Uterus (tissue), 4 donors: Measurements from ENCODE around the gene BAZ1A. TPM values are rescaled to one million over a fixed set of nuclear protein-coding genes. Genes with fewer than 3 reads are reported as not detected.

ENCODE experiments used
- DNase-seq, 2 donors: peaks; one replicate each; pipeline ENCODE4 v3.0.0-alpha.2; 2019 to 2020
- H3K27ac ChIP-seq, 2 donors: fragments of 200-600 bp; sonication (generic); 1 replicate in 1 of 2; 2 replicates in 1 of 2; pipeline ENCODE4 v1.5.1; 2016 to 2018
- H3K27me3 ChIP-seq, 2 donors: fragments of 200-600 bp; sonication (generic); one replicate each; pipeline ENCODE4 v1.5.1; 2018 to 2019; ENCODE audit warnings: control low read depth in 1 of 2
- H3K36me3 ChIP-seq, 2 donors: fragments of 200-600 bp; sonication (generic); one replicate each; pipeline ENCODE4 v1.5.1; 2019; ENCODE audit warnings: control low read depth in 1 of 2
- H3K4me1 ChIP-seq, 2 donors: fragments of 200-600 bp; sonication (generic); one replicate each; pipeline ENCODE4 v1.5.1; 2018 to 2019; ENCODE audit warnings: control low read depth in 1 of 2
- H3K4me3 ChIP-seq, 2 donors: fragments of 200-600 bp; sonication (generic); 1 replicate in 1 of 2; 2 replicates in 1 of 2; pipeline ENCODE4 v1.5.1; 2018 to 2019; ENCODE audit warnings: mild to moderate bottlenecking in 1 of 2
- H3K9me3 ChIP-seq, 2 donors: fragments of 200-600 bp; sonication (generic); one replicate each; pipeline ENCODE4 v1.5.1; 2019; ENCODE audit warnings: control low read depth in 1 of 2
- POLR2A ChIP-seq, 2 donors: fragments of 450-650 bp; IDR thresholded peaks; one replicate each; pipeline ENCODE4 v1.6.1; 2016; ENCODE audit warnings: antibody characterized with exemption in 2 of 2, mild to moderate bottlenecking in 1 of 2, moderate library complexity in 1 of 2
- intact Hi-C: fragments of 100-400 bp; cut with DNase I; formaldehyde crosslinking; loops from one replicate; pipeline ENCODE4 v1.15.1; 2023; ENCODE audit warnings: low total_unique reads
- total RNA-seq, 4 donors: library from RNA; depleted of rRNA in 3 of 4; stranded (reverse); fragments of >200 nt in 3 of 4; gene quantifications; one replicate each; pipeline versions ENCODE4 v1.1.0 to v1.2.4, GENCODE V29; 2014 to 2023
- TF ChIP-seq, protein P1 (sequence below), 4 experiments: fragments of 200-600 bp in 2 of 4; fragments of 450-650 bp in 2 of 4; sonication (generic) in 2 of 4; IDR thresholded peaks; one replicate each; pipeline ENCODE4 v1.5.1; 2016 to 2019; ENCODE audit warnings: antibody characterized with exemption in 4 of 4, mild to moderate bottlenecking in 2 of 4, moderate library complexity in 1 of 4
- donor health status: DM: yes; HTN: yes; CAD: no.

BAZ1A gene
- total RNA-seq, 4 donors from 2014 or later, result 11.8 to 42.0 (median 27.3) TPM

DNA sequence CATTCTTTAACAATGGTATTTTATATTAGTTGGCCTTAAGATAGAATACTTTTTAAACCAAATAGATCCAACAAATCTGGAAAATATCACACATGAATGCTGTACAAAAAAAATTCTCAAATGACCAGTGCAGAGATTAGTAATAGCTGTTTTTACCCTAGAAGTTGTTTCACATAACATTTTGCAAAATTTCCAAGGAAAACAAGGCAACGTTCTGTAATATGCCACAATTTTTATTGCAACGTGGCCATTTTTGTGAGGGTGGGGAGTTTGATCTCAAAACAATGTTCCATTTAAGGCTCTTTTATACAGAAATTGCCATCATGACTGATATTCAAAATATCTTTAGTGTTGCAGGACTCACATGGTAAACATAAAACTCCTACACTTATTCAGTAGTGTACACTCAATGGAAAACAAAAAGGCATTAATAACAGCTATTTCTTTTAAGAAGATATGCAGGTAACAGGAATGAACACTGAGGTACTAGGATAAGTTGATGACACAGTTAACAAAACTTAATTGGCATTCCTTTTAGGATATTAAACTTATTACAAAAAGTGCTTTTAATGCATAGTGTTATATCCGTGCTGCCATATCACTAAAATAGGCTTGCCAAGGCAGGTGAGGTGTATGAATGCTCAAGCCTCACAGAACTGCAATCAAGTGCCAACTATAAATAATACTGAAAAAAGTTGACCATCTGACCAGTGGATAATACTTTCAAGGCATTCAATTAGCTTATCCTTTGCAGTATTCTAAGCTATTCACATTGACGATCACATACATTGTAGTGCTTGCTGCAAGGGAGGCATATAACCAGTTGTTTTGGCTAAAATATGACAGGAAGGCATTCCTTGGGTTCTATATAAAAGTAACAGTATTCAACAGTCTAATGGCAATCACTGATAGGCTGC, 163.1 kb downstream of the BAZ1A start:
- H3K4me1 ChIP-seq, result no peaks in the 10 kb centered on the region
- intact Hi-C loops, result loop anchor here (5.0 kb wide), 1 partner anchor 160 kb away; no protein-coding TSS in a partner anchor
- H3K4me3 ChIP-seq, result no peak overlapping the region
- no peaks in the 10 kb centered on the region for H3K36me3 ChIP-seq
- no peaks in the 10 kb centered on the region for H3K9me3 ChIP-seq
- peak overlapping the region; percentile 98 to 100 for H3K27ac ChIP-seq
- no peaks in the 10 kb centered on the region for H3K27me3 ChIP-seq
- DNase-seq, result no peak
- TF ChIP-seq POLR2A (IDR thresholded peaks at IDR 0.05), result no peak
- TF ChIP-seq, protein P1, sequence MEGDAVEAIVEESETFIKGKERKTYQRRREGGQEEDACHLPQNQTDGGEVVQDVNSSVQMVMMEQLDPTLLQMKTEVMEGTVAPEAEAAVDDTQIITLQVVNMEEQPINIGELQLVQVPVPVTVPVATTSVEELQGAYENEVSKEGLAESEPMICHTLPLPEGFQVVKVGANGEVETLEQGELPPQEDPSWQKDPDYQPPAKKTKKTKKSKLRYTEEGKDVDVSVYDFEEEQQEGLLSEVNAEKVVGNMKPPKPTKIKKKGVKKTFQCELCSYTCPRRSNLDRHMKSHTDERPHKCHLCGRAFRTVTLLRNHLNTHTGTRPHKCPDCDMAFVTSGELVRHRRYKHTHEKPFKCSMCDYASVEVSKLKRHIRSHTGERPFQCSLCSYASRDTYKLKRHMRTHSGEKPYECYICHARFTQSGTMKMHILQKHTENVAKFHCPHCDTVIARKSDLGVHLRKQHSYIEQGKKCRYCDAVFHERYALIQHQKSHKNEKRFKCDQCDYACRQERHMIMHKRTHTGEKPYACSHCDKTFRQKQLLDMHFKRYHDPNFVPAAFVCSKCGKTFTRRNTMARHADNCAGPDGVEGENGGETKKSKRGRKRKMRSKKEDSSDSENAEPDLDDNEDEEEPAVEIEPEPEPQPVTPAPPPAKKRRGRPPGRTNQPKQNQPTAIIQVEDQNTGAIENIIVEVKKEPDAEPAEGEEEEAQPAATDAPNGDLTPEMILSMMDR (IDR thresholded peaks at IDR 0.05), result no peak

DNA sequence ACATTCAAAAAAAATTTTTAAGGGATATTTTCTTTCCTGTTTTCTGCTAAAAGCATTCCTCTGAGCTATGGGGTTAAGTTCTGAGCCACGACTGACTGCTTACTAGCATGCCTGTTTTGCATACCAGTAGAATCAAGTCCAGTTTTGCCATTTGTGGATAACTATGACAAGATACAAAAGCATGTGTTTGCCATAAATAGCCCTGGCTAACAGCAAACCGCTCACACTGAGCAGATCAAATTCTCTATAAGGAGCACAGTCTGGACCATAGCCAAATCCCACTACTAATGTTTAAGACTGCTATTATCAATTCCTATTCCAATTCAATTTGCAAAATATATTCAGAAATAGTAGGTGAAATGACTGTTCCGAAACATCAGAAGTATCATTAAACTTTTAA, 164.0 kb downstream of the BAZ1A start:
- intact Hi-C loops, result loop anchor here (5.0 kb wide), 1 partner anchor 161 kb away; no protein-coding TSS in a partner anchor
- Histone ChIP-seq H3K4me1 (no peaks in the 10 kb centered on the region), H3K36me3 (no peaks in the 10 kb centered on the region), H3K27me3 (no peaks in the 10 kb centered on the region), H3K27ac (peak overlapping the region; percentile 98 to 100), H3K9me3 (no peaks in the 10 kb centered on the region), H3K4me3 (no peak overlapping the region)
- TF ChIP-seq, protein P1 (IDR thresholded peaks at IDR 0.05), result no peak
- TF ChIP-seq POLR2A (IDR thresholded peaks at IDR 0.05), result no peak
- peak in 1 of 2 donors; percentile 26 for DNase-seq

- Histone ChIP-seq H3K36me3 (no peaks in the 10 kb centered on the region), H3K27me3 (no peaks in the 10 kb centered on the region), H3K27ac (peak overlapping the region; percentile 98 to 100), H3K9me3 (no peaks in the 10 kb centered on the region), H3K4me1 (no peaks in the 10 kb centered on the region), H3K4me3 (no peak overlapping the region)
- DNase-seq, result no peak
- TF ChIP-seq POLR2A (IDR thresholded peaks at IDR 0.05), result no peak
- TF ChIP-seq, protein P1 (IDR thresholded peaks at IDR 0.05), result no peak
- intact Hi-C loops, result loop anchor here (5.0 kb wide), 1 partner anchor 162 kb away; no protein-coding TSS in a partner anchor
Measured at GRCh38 chr14:34710744-34711143, 164.4 kb downstream of the BAZ1A start.

GRCh38 chr14:34710006-34710405, 165.2 kb downstream of the BAZ1A start:
- Histone ChIP-seq H3K4me3 (no peak overlapping the region), H3K27ac (peak overlapping the region; percentile 98 to 100), H3K9me3 (no peaks in the 10 kb centered on the region), H3K27me3 (no peaks in the 10 kb centered on the region), H3K36me3 (no peaks in the 10 kb centered on the region), H3K4me1 (no peaks in the 10 kb centered on the region)
- no peak for TF ChIP-seq POLR2A (IDR thresholded peaks at IDR 0.05)
- TF ChIP-seq, protein P1 (IDR thresholded peaks at IDR 0.05), result no peak
- intact Hi-C loops, result loop anchor here (5.0 kb wide), 1 partner anchor 162 kb away; no protein-coding TSS in a partner anchor
- no peak for DNase-seq

GRCh38 chr14:34707722-34708121, 167.4 kb downstream of the BAZ1A start:
- Histone ChIP-seq H3K4me1 (no peaks in the 10 kb centered on the region), H3K9me3 (no peaks in the 10 kb centered on the region), H3K27me3 (no peaks in the 10 kb centered on the region), H3K27ac (peak overlapping the region; percentile 98 to 100), H3K4me3 (no peak overlapping the region), H3K36me3 (no peaks in the 10 kb centered on the region)
- intact Hi-C loops, result no loop called here
- no peak for DNase-seq
- TF ChIP-seq POLR2A (IDR thresholded peaks at IDR 0.05), result no peak
- TF ChIP-seq, protein P1 (IDR thresholded peaks at IDR 0.05), result no peak
